Vagina (tissue), 2 donors: ENCODE results near the gene SAG. TPM values are rescaled to one million over a fixed set of nuclear protein-coding genes. Genes with fewer than 3 reads are reported as not detected.

Experiments used
- DNase-seq, 2 donors: peaks; one replicate each; pipeline ENCODE4 v3.0.0-alpha.2; 2017; ENCODE audit errors: extremely low spot score in 2 of 2
- H3K27ac ChIP-seq: fragments of 200-600 bp; sonication (generic); one replicate; pipeline ENCODE4 v1.5.1; 2019
- H3K27me3 ChIP-seq: fragments of 200-600 bp; sonication (generic); one replicate; pipeline ENCODE4 v1.5.1; 2019
- H3K36me3 ChIP-seq, 2 donors: fragments of 200-600 bp; sonication (generic); one replicate each; pipeline ENCODE4 v1.5.1; 2017 to 2019
- H3K4me1 ChIP-seq: fragments of 200-600 bp; sonication (generic); one replicate; pipeline ENCODE4 v1.5.1; 2019
- H3K4me3 ChIP-seq, 2 donors: fragments of 200-600 bp; sonication (generic); 1 replicate in 1 of 2; 2 replicates in 1 of 2; pipeline ENCODE4 v1.5.1; 2016 to 2019
- H3K9me3 ChIP-seq: fragments of 200-600 bp; sonication (generic); one replicate; pipeline ENCODE4 v1.5.1; 2019
- POLR2A ChIP-seq, 2 donors: fragments of 450-650 bp; IDR thresholded peaks; one replicate each; pipeline ENCODE4 v1.6.1; 2017; ENCODE audit warnings: antibody characterized with exemption in 2 of 2, mild to moderate bottlenecking in 2 of 2, moderate library complexity in 2 of 2
- POLR2AphosphoS5 ChIP-seq, 2 donors: sonication (generic); formaldehyde crosslinking; IDR thresholded peaks; one replicate each; pipeline ENCODE4 v1.9.0; 2017; ENCODE audit warnings: antibody characterized with exemption in 2 of 2, mild to moderate bottlenecking in 2 of 2, low read depth in 1 of 2; ENCODE audit not compliant: insufficient read depth in 1 of 2
- intact Hi-C: fragments of 100-400 bp; cut with DNase I; formaldehyde crosslinking; loops from one replicate; pipeline ENCODE4 v1.15.1; 2023
- total RNA-seq: library from RNA; depleted of rRNA; stranded (reverse); fragments of >200 nt; gene quantifications from one replicate; pipeline ENCODE4 v1.2.3, GENCODE V29; 2016
- TF ChIP-seq, protein P1 (sequence below), 3 experiments: fragments of 450-650 bp in 2 of 3; fragments of 200-600 bp in 1 of 3; sonication (generic) in 1 of 3; IDR thresholded peaks; one replicate each; pipeline ENCODE4 v1.5.1; 2017 to 2019; ENCODE audit warnings: antibody characterized with exemption in 3 of 3, mild to moderate bottlenecking in 2 of 3, moderate library complexity in 2 of 3

SAG gene
- total RNA-seq, 1 donor from 2014 or later: not detected

DNA sequence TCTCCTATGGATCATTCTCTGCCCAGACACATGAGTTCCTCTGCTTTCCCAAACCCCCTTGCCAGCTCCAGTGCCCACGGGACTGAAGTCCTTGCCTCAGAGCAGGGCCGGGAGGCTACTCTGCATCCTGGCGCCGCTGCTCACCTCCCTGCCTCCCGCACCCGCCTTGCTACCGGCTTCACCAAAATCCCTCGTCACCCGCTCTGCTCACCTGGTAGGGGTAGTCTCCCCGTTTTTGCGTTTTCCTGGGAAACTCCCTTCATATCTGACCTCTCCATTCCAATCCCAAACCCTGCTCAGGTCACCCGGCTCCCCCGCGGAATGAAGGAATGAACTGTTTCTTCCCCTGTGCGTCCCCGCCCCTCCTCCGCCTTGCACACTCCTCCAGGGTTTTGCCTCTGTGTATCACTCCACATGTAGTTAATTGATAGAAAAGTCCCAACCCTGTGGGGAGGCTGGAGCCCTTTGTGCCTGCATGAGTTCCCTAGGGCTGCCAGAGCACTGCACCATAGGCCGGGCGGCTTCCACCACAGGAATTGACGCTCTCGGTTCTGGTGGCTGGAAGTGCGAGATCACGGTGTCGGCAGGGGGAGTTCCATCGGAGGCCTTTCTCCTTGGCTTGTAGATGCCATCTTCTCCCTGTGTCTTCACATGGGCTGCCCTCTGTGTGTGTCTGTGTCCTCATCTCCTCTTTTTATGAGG, 44.7 kb downstream of the SAG start:
- H3K27ac ChIP-seq: no peak overlapping the region
- TF ChIP-seq, protein P1, sequence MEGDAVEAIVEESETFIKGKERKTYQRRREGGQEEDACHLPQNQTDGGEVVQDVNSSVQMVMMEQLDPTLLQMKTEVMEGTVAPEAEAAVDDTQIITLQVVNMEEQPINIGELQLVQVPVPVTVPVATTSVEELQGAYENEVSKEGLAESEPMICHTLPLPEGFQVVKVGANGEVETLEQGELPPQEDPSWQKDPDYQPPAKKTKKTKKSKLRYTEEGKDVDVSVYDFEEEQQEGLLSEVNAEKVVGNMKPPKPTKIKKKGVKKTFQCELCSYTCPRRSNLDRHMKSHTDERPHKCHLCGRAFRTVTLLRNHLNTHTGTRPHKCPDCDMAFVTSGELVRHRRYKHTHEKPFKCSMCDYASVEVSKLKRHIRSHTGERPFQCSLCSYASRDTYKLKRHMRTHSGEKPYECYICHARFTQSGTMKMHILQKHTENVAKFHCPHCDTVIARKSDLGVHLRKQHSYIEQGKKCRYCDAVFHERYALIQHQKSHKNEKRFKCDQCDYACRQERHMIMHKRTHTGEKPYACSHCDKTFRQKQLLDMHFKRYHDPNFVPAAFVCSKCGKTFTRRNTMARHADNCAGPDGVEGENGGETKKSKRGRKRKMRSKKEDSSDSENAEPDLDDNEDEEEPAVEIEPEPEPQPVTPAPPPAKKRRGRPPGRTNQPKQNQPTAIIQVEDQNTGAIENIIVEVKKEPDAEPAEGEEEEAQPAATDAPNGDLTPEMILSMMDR (IDR thresholded peaks at IDR 0.05): no peak
- TF ChIP-seq POLR2A (IDR thresholded peaks at IDR 0.05) (no peak), POLR2AphosphoS5 (IDR thresholded peaks at IDR 0.05; ENCODE audit: insufficient read depth in 1 of 2, low read depth in 1 of 2) (no peak)
- no peak overlapping the region for H3K4me3 ChIP-seq
- H3K4me1 ChIP-seq: peaks cover 32% of the 10 kb centered on the region
- H3K36me3 ChIP-seq: no peaks in the 10 kb centered on the region
- no peaks in the 10 kb centered on the region for H3K9me3 ChIP-seq
- H3K27me3 ChIP-seq: no peaks in the 10 kb centered on the region
- intact Hi-C loops: no loop called here
- DNase-seq: no peak

DNA sequence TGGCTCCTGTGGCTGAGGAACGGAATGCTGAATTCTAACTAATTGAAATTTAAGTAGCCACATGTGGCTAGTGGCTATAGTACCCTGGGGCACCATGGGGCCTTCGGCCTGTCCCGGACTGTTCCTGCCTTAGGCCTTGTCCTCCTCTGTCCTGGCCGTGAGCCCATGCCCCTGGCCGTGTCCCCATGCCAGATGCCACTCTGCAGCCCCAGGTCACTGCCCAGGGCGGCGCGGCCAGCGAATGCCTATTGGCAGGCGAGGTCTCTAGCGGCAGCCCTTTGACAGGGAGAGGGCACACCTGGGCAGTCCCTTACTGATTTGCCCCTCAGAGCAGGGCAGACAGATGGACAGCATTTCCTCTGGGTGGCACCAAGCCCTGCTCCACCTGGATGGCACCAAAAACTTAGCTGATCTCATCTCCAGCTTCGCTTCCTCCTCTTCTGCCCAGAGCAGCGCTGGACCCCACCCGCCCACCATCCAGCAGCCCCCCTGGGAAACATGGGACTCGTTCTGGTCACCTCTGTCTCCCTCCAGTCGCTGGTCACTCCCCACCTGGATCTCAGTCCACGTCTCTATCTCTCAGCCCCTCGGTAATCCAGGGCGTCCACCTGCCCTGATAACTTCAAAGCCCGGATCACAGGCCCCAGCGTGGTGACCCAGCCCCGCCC, 45.6 kb downstream of the SAG start:
- no peaks in the 10 kb centered on the region for H3K36me3 ChIP-seq
- DNase-seq: no peak
- intact Hi-C loops: no loop called here
- H3K4me1 ChIP-seq: peaks cover 32% of the 10 kb centered on the region
- peak overlapping the region in 1 of 2 donors; percentile 61 for H3K4me3 ChIP-seq
- H3K9me3 ChIP-seq: no peaks in the 10 kb centered on the region
- peak overlapping the region; percentile 42 for H3K27ac ChIP-seq
- H3K27me3 ChIP-seq: no peaks in the 10 kb centered on the region
- TF ChIP-seq, protein P1 (IDR thresholded peaks at IDR 0.05): no peak
- TF ChIP-seq POLR2AphosphoS5 (IDR thresholded peaks at IDR 0.05; ENCODE audit: insufficient read depth in 1 of 2, low read depth in 1 of 2): no peak
- no peak for TF ChIP-seq POLR2A (IDR thresholded peaks at IDR 0.05)

DNA sequence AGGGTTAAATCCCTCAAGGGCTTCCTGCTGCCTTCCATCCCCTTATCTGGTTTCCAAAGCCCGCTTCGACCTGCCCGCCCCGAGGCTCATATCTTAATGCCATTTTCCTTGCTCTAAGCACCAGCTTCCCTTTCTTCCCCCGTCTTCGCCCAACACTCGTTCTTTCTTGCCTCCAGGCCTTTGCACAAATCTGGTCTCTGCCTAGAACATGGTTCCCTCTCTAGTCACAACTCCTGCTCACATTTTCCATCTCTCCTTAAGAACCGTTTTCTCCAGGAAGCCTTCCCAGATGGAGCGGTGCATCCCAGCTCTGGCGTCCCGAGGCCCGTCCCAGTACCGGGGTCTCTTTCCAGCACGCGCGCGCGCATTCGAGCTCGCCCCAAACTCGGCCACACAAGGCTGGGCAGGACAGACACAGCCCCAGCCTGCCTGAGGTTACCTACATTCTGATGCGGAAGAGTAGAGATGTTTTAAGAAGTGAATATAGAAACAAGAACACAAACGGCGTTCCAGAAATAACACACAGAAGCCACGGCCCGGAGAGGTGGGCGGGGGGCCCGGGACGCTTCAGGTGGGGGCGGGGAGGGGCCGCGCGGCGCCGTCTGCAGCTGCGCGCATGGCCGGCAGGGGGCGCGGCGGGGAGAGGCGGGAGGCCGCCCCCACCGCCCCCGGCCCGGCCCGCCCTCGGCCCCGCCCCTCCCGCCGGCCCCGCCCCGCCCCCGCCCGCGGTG, 46.3 kb downstream of the SAG start, which contains the start of gene DGKD:
DGKD (plus strand) TSS at position 726 of the 731 bp plus-strand sequence. CDS start 25 bp downstream, outside the sequence.
- no peak for TF ChIP-seq POLR2AphosphoS5 (IDR thresholded peaks at IDR 0.05; ENCODE audit: insufficient read depth in 1 of 2, low read depth in 1 of 2)
- Histone ChIP-seq H3K4me1 (peaks cover 32% of the 10 kb centered on the region), H3K27ac (peak within 1 kb of the TSS; percentile 42), H3K4me3 (peak within 1 kb of the TSS; percentile 61 to 75), H3K36me3 (no peaks in the 10 kb centered on the region), H3K27me3 (no peaks in the 10 kb centered on the region), H3K9me3 (no peaks in the 10 kb centered on the region)
- DNase-seq: no peak
- intact Hi-C loops: loop anchor here (2.0 kb wide), 1 partner anchor 89 kb away; no protein-coding TSS in a partner anchor

DNA sequence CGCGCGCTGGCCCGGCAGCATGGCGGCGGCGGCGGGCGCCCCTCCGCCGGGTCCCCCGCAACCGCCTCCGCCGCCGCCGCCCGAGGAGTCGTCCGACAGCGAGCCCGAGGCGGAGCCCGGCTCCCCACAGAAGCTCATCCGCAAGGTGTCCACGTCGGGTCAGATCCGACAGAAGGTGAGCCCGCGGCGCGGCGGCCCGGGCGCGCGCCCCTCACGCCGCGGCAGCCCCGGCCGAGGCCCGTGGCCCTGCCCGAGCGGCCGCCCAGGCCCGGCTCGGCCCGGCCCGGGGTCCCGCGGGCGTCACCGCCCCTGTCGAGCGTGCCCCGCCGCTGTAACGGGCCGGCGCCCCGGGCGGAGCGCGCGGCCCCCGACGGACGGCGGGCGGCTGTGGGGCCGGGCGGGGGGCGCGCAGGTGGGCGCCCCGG, 46.9 kb downstream of the SAG start:
- Histone ChIP-seq H3K4me3 (peak overlapping the region; percentile 61 to 75), H3K27me3 (no peaks in the 10 kb centered on the region), H3K27ac (no peak overlapping the region), H3K36me3 (no peaks in the 10 kb centered on the region), H3K9me3 (no peaks in the 10 kb centered on the region), H3K4me1 (peaks cover 32% of the 10 kb centered on the region)
- TF ChIP-seq POLR2A (IDR thresholded peaks at IDR 0.05) (no peak), POLR2AphosphoS5 (IDR thresholded peaks at IDR 0.05; ENCODE audit: insufficient read depth in 1 of 2, low read depth in 1 of 2) (no peak)
- TF ChIP-seq, protein P1 (IDR thresholded peaks at IDR 0.05): no peak
- DNase-seq: no peak
- intact Hi-C loops: loop anchor here (2.0 kb wide), 1 partner anchor 88 kb away; no protein-coding TSS in a partner anchor

DNA sequence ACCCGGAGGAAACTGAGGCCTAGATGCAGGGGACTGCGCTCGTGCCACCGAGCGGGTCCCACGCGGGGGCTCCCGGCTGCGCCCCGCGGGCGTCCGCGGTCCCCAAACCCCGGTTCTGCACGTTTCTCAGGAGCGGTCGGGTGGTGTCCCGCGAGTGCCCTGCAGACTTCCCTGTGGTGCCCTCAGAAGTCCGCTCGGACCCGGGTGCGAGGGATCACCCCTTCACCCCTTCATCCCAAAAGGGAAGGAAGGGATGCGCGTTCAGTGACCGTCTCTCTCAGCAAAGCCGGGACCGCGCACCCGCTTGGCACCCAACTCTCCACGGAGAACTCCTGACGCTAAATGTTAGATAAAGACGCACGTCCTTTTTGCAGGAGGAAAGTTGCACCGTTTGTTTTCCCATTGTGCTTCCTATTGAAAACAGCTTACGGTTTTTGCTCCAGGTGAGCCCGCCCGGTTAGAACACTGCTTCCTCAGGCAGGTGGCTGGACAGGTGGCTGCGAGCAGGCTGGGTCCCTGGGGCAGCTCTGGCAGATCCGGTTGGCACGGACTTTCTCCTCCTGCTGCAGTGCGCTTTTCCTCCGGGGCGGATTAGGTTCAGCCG, 47.5 kb downstream of the SAG start:
- H3K4me1 ChIP-seq: peaks cover 32% of the 10 kb centered on the region
- intact Hi-C loops: loop anchor here (2.0 kb wide), 1 partner anchor 88 kb away; no protein-coding TSS in a partner anchor
- DNase-seq: no peak
- H3K27ac ChIP-seq: no peak overlapping the region
- H3K4me3 ChIP-seq: peak overlapping the region; percentile 61 to 75
- H3K36me3 ChIP-seq: no peaks in the 10 kb centered on the region
- H3K9me3 ChIP-seq: no peaks in the 10 kb centered on the region
- no peaks in the 10 kb centered on the region for H3K27me3 ChIP-seq
- TF ChIP-seq POLR2A (IDR thresholded peaks at IDR 0.05) (no peak), POLR2AphosphoS5 (IDR thresholded peaks at IDR 0.05; ENCODE audit: insufficient read depth in 1 of 2, low read depth in 1 of 2) (no peak)
- TF ChIP-seq, protein P1 (IDR thresholded peaks at IDR 0.05): no peak
